ELF-1 (cell line): ENCODE measurements around the gene RAC3.
"Not testable (repeated sequence)": the region's sequence is repeated elsewhere in the genome, so short reads cannot be mapped to it uniquely, and the experiment has no call there.

Experiments used
- DNase-seq: peaks from one replicate; pipeline ENCODE4 v3.0.0-alpha.2; 2016; ENCODE audit warnings: low read depth, low spot score

Gene RAC3

GRCh38 chr17:82023447-82024241 lies 7.8 kb upstream of the RAC3 start:
- DNase-seq = peak; percentile 50

DNA sequence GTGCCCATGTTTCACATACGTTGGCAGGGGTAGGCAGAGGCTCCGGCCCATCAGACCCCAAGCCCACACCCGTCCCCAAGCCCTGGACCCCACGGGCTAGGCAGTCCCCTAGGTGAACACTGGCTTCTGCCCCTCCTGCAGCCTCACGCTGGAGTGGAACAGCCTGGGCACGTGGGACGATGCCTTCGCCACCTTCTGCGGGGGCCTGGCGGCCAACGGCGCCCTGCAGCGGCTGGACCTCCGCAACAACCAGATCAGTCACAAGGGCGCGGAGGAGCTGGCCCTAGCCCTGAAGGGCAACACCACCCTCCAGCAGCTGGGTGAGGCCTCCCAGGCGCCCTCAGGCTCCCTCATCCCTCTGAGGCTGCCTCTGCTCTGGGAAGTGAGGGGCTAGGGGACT lies 6.6 kb upstream of the RAC3 start:
- DNase-seq = no peak

GRCh38 chr17:82025401-82026107 lies 5.9 kb upstream of the RAC3 start:
- no peak for DNase-seq

DNA sequence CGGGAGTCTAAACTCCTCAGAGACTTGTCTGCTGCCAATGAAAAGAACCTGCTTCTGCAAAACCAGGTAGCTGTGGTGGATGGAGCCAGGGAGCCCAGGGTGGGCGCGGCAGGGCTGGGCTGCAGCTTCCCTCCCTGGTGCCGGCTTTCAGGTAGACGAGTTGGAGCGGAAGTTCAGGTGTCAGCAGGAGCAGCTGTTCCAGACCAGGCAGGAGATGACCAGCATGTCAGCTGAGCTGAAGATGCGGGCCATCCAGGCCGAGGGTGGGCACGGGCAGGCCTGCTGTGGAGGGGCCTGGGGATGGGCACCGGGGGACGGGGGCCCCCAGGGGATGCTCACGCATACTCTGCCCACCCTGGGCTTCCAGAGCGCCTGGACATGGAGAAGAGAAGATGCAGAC lies 3.2 kb upstream of the RAC3 start:
- no peak for DNase-seq

GRCh38 chr17:82028966-82029365 lies 2.5 kb upstream of the RAC3 start:
- DNase-seq = no peak

GRCh38 chr17:82029391-82029790 lies 2.1 kb upstream of the RAC3 start:
- DNase-seq = no peak

DNA sequence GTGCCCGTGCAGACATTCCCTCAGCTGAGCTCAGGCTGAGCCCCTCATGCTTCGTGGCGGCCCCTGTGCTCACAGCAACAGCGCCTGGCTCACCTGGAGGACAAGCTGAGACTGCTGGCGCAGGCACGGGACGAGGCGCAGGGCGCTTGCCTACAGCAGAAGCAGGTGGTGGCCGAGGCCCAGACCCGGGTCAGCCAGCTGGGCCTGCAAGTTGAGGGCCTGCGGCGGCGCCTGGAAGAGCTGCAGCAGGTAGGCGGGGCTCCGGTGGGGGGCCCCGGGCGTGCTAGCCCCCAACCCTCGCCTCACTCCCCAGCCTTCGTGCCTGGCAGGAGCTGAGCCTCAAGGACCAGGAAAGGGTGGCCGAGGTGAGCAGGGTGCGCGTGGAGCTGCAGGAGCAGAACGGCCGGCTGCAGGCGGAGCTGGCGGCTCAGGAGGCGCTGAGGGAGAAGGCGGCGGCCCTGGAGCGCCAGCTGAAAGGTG lies 1.4 kb upstream of the RAC3 start:
- no peak for DNase-seq

DNA sequence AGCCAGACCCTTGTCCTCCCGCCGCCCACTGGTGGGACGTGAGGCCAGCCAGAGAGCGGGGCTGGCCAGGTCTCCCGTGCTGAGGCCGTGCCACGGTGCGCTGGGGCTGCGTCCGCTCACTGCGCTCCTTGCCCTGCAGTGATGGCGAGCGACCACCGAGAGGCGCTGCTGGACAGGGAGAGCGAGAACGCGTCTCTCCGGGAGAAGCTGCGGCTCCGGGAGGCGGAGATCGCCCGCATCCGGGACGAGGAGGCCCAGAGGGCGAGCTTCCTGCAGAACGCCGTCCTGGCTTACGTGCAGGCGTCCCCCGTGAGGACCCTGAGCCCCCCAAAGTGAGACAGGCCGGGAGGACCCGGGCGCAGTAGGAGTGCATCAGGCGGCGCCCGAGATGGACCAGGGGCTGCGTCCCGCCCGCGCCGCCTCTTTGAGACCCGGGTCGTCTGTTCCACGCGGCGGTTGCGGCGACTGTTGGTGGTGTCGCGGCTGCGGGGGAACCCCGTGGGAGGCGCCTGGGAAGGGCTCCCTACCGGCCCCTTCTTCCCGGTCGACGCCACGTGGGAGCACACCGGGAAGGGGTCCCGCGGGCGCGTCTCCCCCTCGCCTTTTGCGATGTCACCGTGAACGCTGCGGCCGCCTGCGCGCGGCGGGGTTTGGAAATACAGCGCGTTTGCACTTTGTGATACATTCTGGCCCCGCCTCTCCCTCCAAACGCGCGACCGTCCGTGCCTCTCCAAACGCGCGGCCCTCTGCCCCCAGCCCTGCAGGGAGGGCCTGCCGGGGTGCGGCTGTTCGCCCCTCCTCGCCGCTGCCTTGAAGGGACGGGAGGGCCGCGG lies 792 bp upstream of the RAC3 start:
- peak; percentile 92 for DNase-seq

- DNase-seq = no peak
These were observed 578 bp downstream of the RAC3 start for GRCh38 chr17:82031885-82032627.

DNA sequence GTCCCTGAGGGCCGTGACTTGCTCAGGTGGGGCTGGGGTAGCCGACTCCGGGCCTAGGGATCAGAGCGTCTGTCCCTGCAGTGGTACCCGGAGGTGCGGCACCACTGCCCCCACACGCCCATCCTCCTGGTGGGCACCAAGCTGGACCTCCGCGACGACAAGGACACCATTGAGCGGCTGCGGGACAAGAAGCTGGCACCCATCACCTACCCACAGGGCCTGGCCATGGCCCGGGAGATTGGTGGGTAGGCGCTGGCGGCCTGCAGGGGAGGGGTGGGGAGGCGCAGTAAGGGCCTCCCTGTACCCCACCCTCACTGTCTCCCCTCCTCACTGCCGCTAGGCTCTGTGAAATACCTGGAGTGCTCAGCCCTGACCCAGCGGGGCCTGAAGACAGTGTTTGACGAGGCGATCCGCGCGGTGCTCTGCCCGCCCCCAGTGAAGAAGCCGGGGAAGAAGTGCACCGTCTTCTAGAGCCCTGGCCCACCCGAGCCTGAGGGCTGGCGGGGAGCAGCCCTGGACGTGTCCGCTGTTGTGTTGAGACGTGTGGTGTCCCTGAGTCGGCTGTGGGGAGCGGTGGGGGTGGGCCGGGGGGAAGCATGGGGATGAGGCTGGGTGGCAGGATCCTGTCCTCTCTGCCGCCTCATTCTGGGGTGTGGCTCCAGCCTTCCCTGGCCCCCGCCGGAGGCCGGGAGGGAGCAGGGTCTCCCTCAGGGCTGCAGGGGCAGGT lies 2.0 kb downstream of the RAC3 start:
- no peak for DNase-seq

DNA sequence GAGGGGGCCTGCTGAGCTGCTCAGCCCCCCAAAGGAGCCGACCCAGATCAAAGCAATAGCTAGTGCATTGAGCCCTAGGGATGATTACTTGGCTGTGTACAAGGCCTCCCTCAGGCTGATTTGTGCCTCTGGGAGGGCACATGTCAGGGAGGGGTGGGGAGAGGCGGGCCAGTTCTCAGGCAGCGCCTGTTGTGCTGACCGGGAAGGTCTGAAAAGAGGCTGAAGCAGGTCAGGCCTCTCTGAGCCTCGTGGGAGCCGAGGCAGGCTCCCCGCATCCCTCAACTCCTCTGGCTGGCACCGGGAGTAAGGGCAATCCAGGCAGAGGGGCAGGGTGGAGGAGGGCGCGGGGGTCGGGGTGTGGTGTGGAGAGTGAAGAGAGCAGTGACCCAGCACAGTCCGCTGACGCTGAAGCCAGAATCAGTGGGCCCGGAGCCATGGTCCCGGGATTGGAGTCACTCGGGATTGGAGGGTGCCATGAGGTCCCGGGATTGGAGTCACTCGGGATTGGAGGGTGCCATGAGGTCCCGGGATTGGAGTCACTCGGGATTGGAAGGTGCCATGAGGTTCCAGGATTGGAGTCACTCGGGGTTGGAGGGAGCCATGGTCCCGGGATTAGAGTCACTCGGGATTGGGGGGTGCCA lies 3.0 kb downstream of the RAC3 start:
- DNase-seq = peak; percentile 75

DNA sequence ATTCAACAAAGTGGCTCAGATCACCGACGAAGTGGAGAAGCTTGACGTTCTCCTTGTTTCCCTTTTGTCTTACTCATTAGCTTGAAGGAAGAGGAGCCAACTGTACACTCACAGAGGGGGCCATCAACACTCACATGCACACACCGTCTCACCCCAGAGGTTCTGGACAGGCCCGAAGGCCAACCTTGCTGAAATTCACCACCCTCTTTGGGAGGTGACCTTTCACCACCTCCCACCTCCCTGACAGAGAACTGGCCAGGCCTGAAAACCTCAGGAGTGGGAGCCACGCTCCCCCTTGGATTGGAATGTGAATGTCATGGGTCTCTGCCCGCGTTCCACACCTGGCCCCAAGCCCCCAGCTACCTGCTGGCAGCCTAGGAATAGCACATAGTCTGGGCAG lies 4.0 kb downstream of the RAC3 start:
- DNase-seq = no peak

DNA sequence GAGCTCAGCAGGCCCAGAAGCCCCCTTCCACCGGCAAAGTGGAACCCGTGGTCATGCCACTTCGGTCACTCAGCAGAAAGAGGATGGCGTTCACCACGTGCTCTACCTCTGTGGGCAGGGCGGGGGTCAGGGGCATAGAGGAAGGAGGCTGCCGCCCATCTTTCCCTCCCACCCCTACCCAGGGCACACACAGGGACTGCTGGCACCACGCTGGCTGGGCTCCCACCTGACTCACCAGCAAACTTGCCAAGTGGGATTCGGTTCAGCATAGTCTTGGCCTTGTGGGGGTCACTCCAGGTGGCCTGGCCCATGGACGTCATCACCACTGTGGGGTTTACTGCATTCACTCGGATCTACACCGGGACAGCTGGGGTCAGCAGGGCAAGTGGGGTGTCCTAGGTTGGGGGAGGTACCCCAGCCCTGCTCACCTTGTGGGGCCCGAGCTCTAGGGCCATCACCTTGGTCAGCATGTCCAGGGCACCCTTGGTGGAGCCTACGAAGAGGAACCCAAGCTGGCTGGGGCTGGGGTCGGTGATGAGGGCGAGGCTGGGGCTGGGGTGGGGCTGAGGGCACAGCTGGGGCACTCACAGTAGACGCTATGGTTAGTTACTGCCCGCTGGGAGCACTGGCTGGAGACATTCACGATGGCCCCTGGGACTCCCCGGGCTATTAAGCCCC lies 4.6 kb downstream of the RAC3 start:
- DNase-seq = no peak

DNA sequence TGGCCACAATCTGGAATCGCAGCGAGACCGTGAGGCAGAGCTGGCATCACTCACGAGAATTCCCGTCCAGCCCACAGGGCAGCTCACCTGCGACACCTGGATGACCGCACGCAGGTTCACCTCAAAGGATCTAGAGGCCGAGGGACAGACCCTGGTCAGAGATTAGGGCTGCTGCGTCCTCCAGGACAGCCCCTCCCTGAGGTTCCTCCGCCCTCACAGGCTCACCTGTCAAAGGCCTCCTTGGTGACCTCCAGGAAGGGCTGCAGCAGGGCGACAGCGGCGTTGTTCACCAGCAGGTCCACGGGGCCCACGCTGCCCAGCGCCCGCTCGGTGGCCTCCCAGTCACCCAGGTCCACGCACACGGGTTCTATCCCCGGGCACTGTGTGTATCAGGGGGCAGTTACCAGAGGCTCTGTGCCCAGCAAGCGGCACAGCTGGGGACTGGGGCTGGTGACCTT lies 5.2 kb downstream of the RAC3 start:
- no peak for DNase-seq

- peak; percentile 99 for DNase-seq
These were observed 5.8 kb downstream of the RAC3 start, which contains the start of gene DCXR for GRCh38 chr17:82037092-82037888. DCXR (minus strand) TSS chr17:82037697; CDS start chr17:82037682, 15 bp downstream.

GRCh38 chr17:82037889-82038195 lies 6.4 kb downstream of the RAC3 start:
- DNase-seq = no peak

DNA sequence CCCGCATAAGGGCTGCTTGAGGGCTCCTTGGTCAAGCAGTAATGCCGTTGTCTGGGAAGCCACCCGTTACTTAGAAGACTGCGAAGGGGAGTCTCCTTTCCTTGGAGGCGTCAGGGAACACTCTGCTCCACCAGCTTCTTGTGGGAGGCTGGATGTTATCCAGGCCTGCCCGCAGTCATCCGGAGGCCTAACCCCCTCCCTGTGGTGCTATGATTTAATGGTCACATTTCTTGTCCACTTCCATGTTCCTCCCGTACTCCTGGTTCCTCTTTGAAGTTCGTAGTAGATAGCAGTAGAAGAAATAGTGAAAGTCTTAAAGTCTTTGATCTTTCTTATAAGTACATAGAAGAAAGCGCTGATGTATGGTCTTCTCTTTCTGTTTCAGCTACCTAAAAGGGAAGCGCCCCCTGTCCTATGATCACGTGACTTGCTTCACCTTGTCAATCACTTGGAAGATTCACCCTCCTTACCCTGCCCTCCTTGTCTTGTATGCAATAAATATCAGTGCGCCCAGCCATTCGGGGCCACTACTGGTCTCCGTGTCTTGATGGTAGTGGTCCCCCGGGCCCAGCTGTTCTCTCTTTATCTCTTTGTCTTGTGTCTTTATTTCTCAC lies 7.4 kb downstream of the RAC3 start:
- not testable (repeated sequence) for DNase-seq

DNA sequence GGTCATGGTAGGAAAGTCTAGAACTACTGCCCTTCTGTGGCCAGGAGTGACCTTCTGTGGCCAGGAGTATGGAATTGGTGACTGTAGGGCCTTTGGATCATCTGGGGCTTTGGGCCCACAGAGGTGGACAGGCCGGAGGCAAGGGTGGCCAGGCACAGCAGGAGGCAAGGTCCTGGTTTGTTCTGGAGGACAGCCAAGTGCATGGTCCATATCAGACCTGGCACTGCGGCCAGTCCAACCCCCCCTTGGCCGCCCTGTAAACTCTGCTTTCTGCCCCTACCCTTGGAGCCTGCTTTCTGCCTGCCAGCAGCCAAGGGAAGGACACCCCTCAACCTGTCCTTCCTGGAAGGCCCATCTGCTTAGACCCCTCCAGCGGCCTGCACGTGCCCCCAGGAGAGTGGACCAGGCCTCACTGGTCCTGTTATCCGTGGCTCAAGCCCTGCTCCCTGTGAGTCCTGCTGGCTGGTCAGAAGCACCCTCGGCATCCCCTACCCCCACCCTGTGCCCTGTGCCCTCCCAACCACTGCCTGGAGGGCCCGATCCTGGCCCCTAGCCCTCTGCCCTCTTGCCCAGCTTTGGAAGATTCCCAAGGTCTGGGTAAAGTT lies 8.3 kb downstream of the RAC3 start:
- no peak for DNase-seq
